Measurements from ENCODE around the gene FBXO41. TPM values are rescaled to one million over a fixed set of nuclear protein-coding genes. Genes with fewer than 3 reads are reported as not detected.

FBXO41 gene
- total and polyA plus RNA-seq, 10 of the 15 experiments (the other 5 are each of a cell fraction or from before 2014, with no cell fraction given), result 1.9 to 38.9 (median 11.3) TPM

- ATAC-seq (no peak), FAIRE-seq (no peak), DNase-seq (ENCODE audit: low read depth, low spot score) (no peak)
- H3K4me3 ChIP-seq, result no peak overlapping the region
- BruUV-seq (replicated peaks), result no TSS peak
- CTCF ChIA-PET, result no interaction called here
- no peaks in the 10 kb centered on the region for H3K9me3 ChIP-seq (replicated peaks; ENCODE audit: control insufficient read depth, insufficient read depth, low read length)
- no peaks in the 10 kb centered on the region for H3K36me3 ChIP-seq (ENCODE audit: control insufficient read depth in 2 of 2, insufficient read depth in 2 of 2, low read length in 1 of 2)
- H3K9ac ChIP-seq (ENCODE audit: control insufficient read depth, insufficient read depth, low read length), result no peak overlapping the region
- no peak overlapping the region for H2AFZ ChIP-seq (ENCODE audit: control insufficient read depth, low read depth, low read length)
- TF ChIP-seq RUNX3 (IDR thresholded peaks at IDR 0.05; ENCODE audit: low read length), result no peak
- no peak for TF ChIP-seq MXI1 (IDR thresholded peaks at IDR 0.05; ENCODE audit: low read depth, low read length)
- TF ChIP-seq TCF7 (IDR thresholded peaks at IDR 0.05; ENCODE audit: borderline replicate concordance), result no peak
- TF ChIP-seq ESRRA (IDR thresholded peaks at IDR 0.05; ENCODE audit: low read length), result no peak
- TF ChIP-seq SUZ12 (IDR thresholded peaks at IDR 0.05; ENCODE audit: unreplicated experiment), result no peak
- TF ChIP-seq, protein P1, sequence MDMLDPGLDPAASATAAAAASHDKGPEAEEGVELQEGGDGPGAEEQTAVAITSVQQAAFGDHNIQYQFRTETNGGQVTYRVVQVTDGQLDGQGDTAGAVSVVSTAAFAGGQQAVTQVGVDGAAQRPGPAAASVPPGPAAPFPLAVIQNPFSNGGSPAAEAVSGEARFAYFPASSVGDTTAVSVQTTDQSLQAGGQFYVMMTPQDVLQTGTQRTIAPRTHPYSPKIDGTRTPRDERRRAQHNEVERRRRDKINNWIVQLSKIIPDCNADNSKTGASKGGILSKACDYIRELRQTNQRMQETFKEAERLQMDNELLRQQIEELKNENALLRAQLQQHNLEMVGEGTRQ (IDR thresholded peaks at IDR 0.05; ENCODE audit: borderline replicate concordance, low read depth, low read length), result no peak
- TF ChIP-seq NR2C1 (IDR thresholded peaks at IDR 0.05), result no peak
- no peak for TF ChIP-seq IKZF1 (conservative IDR thresholded peaks at IDR 0.05)
- no peak for TF ChIP-seq RELA (IDR thresholded peaks at IDR 0.05; ENCODE audit: borderline replicate concordance, partially characterized antibody)
- TF ChIP-seq, protein P2, sequence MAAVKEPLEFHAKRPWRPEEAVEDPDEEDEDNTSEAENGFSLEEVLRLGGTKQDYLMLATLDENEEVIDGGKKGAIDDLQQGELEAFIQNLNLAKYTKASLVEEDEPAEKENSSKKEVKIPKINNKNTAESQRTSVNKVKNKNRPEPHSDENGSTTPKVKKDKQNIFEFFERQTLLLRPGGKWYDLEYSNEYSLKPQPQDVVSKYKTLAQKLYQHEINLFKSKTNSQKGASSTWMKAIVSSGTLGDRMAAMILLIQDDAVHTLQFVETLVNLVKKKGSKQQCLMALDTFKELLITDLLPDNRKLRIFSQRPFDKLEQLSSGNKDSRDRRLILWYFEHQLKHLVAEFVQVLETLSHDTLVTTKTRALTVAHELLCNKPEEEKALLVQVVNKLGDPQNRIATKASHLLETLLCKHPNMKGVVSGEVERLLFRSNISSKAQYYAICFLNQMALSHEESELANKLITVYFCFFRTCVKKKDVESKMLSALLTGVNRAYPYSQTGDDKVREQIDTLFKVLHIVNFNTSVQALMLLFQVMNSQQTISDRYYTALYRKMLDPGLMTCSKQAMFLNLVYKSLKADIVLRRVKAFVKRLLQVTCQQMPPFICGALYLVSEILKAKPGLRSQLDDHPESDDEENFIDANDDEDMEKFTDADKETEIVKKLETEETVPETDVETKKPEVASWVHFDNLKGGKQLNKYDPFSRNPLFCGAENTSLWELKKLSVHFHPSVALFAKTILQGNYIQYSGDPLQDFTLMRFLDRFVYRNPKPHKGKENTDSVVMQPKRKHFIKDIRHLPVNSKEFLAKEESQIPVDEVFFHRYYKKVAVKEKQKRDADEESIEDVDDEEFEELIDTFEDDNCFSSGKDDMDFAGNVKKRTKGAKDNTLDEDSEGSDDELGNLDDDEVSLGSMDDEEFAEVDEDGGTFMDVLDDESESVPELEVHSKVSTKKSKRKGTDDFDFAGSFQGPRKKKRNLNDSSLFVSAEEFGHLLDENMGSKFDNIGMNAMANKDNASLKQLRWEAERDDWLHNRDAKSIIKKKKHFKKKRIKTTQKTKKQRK (IDR thresholded peaks at IDR 0.05; ENCODE audit: low read depth, low read length), result no peak
- H3K27ac ChIP-seq (ENCODE audit: control insufficient read depth, insufficient read depth), result no peak overlapping the region
- H3K4me2 ChIP-seq (ENCODE audit: control insufficient read depth, insufficient read depth), result no peak overlapping the region
- RAD21 ChIA-PET (ENCODE audit: unreplicated experiment), result no interaction called here
- 43% methylated on average over 13 of the region's 13 CpGs for WGBS (ENCODE audit: insufficient coverage, insufficient replicate concordance, low lambda C conversion rate, missing lambda C conversion rate)
- no peaks in the 10 kb centered on the region for H3K79me2 ChIP-seq (ENCODE audit: control insufficient read depth, insufficient read depth, low read length)
- no peaks in the 10 kb centered on the region for H3K4me1 ChIP-seq (ENCODE audit: control insufficient read depth, insufficient read depth, low read length)
- SMC1A ChIA-PET (ENCODE audit: uncharacterized antibody, unreplicated experiment), result interaction anchor here (1.2 to 1.5 kb wide), 2 partner anchors 11 to 40 kb away, joined by 3 to 6 read pairs; no protein-coding TSS in a partner anchor
- no peaks in the 10 kb centered on the region; a peak in 1 of 4 replicates for H3K27me3 ChIP-seq (replicated peaks in 1 of 2; ENCODE audit: control insufficient read depth in 2 of 2, insufficient read depth in 2 of 2, low read length in 1 of 2)
- intact Hi-C loops (cut with micrococcal nuclease; ENCODE audit: unreplicated experiment), result no loop called here
- in situ Hi-C loops (cut with MboI), result no loop called here
- no peaks in the 10 kb centered on the region for H4K20me1 ChIP-seq (ENCODE audit: control insufficient read depth, insufficient read depth)
- POLR2A ChIA-PET, result no interaction called here
Observed at GRCh38 chr2:73324126-73324725, 39.9 kb upstream of the FBXO41 start.

Data from GM12878 (cell line).